NCI-H82 treated with DMSO at 0.1 percent for 48 hours (cell line): ENCODE results near the gene MECP2.
"Not testable (repeated sequence)": the region's sequence is repeated elsewhere in the genome, so short reads cannot be mapped to it uniquely, and the experiment has no call there.

Experiments used
- DNase-seq: peaks from one replicate; lab custom pipeline; 2025; ENCODE audit not compliant: unreplicated experiment; lab: John Stamatoyannopoulos, UW

The MECP2 gene

DNA sequence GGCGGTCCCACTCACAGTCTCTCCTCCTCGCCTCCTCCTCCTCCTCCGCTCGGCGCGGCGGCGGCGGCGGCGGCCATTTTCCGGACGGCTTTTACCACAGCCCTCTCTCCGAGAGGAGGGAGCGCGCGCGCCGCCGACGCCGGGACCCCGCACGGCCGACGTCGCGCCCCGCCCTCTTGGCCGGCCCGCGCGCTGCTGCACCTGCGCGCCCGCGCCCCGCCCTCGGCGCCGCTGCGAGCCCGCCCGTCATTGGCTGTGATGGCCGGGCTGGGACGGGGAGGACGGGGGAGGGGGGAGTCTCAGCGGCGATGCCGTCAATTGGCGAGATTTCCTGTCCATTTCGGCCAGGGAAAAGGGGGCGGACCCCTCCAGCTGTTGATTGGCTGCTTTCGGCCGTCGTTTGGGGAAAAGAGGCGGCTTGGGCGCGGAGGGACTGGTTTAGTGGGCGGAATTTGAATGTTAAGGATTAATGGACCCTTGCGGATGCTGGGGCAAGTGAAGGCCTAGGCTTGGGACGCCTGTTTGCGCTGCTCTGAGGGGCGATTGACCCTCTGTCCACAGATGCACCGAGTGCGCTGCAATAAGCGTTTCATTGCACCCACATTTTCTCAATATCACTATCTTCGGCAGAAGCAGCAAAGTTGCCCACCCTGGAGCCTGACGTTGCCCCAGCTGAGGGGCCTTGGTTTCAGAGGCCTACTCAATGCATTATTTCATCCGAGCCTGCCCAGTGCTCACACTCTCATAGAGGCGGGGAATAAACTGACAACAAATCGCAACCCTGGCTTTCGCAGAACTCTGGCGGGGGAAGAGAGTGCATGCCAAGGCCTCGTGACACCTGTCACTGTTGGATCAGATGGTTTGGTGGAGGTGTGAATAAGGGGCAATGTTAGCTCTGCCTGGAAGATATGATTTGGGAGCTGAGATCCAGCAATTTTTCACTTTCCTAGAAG, at the start of gene MECP2:
MECP2 (minus strand) TSS at position 129 of the 953 bp plus-strand sequence.
- DNase-seq, result peak; percentile 91

DNA sequence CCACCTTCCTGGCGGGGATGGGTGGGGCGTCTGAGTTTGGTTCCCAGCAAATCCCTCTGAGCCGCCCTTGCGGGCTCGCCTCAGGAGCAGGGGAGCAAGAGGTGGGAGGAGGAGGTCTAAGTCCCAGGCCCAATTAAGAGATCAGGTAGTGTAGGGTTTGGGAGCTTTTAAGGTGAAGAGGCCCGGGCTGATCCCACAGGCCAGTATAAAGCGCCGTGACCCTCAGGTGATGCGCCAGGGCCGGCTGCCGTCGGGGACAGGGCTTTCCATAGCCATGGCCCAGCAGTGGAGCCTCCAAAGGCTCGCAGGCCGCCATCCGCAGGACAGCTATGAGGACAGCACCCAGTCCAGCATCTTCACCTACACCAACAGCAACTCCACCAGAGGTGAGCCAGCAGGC, 46.5 kb upstream of the MECP2 start, which contains the start of gene OPN1LW:
OPN1LW (plus strand) TSS at position 234 of the 400 bp plus-strand sequence; CDS start at position 275, 41 bp downstream.
- not testable (repeated sequence) for DNase-seq

DNA sequence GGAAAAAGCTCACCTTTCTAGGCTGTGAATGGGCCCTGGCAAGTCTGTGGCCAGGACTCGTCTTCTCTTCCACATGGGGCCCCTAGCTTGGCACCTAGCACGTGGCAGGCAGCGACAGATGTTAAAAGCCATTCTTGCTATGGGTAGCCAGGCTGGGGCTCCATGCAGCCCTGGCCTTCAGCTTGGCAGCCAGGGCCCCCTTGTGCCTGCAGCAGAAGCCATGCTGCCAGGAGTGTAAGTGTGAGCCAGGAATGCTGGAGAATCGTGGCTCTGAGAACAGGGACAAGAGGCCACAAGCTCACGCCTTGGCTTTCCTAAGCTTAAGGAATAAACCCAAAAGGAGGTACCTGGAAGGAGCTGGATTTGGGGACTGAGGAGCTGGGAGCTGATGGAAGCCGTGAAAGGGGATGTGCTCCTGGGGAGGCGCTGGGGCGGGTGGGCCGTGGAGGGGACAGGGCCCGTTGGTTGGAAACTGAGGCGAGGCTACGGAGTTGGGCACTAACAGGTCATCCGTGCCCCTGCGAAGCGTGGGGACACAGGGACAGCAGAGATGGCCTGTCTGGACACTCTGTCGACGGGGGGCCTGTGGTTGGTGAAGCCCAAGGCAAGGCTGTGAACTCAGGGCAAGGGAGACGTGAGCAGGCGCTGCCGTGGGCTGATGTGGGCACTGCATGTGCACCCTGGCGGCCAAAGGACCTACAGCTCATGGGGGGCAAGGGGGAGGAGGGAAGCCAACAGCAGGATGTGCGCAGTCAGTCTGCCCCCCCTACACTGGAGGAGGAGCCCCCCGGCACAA, 45.6 kb upstream of the MECP2 start:
- no peak for DNase-seq

DNA sequence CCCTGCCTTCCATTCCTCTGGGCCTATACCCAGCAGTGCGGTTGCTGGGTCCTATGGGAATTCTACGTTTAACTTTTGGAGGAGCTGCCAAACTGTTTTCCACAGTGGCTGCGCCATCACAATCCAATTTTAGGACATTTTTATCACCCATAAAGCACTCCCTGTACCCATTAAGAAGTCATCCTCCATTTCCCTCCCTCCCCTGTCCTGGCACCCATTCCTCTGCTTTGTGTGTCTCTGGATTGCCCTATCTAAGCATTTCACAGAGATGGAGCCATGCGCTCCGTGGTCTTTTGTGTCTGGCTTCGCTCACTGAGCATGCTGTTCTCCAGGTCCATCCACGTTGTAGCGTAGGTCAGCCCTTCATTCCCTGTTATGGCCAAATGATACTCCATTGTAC, 44.9 kb upstream of the MECP2 start:
- DNase-seq, result no peak

DNA sequence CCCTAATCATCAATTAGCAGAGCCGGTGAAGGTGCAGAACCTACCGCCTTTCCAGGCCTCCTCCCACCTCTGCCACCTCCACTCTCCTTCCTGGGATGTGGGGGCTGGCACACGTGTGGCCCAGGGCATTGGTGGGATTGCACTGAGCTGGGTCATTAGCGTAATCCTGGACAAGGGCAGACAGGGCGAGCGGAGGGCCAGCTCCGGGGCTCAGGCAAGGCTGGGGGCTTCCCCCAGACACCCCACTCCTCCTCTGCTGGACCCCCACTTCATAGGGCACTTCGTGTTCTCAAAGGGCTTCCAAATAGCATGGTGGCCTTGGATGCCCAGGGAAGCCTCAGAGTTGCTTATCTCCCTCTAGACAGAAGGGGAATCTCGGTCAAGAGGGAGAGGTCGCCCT, 43.2 kb upstream of the MECP2 start:
- no peak for DNase-seq

DNA sequence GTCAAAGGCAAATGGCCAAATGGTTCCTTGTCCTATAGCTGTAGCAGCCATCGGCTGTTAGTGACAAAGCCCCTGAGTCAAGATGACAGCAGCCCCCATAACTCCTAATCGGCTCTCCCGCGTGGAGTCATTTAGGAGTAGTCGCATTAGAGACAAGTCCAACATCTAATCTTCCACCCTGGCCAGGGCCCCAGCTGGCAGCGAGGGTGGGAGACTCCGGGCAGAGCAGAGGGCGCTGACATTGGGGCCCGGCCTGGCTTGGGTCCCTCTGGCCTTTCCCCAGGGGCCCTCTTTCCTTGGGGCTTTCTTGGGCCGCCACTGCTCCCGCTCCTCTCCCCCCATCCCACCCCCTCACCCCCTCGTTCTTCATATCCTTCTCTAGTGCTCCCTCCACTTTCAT, 42.7 kb upstream of the MECP2 start:
- peak; percentile 48 for DNase-seq

DNA sequence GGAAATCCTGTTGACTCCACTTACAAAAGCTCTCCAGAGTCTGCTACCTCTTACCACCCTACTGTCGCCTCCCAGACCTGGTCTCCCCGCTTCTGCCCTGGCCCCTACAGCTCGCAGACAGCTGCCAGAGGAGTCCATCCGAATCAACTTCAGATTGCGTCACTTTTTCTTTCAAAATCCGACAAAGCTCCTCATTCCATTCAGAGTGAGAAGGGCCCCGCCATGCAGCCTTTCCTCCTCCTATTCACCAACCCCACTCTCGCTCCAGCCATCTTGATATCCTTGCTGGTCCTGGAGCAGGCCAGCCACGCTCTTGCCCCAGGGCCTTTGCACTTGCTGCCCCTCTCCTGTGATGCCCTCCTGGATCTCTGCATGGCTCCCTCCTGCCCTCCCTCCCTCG, 41.3 kb upstream of the MECP2 start:
- no peak for DNase-seq

DNA sequence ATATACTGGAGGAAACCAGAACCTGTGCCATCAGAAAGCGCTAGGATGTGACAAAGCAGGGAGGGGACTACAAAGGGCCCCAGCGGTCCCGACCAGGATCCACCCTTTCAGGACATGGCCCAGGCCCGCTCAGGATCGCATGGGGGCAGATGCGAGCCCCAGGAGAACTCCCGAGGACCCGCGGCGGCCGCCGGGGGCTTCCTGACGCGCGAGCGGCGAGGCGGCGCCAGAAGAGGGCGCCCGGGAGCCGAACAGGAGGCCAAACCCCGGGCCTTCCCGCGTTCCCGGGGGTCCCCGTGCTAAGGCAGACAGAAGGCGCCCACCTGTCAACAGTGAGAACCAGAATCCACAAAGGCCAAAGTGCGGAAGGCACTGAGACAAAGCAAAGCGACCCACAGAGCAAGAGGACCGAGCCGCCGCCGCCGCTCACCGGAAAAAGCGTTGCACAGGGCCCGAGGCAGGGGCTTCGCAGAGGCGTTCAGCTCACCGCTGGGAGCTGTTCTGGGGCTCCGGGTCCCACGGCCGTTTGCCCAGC, 39.2 kb upstream of the MECP2 start:
- DNase-seq, result peak; percentile 24

DNA sequence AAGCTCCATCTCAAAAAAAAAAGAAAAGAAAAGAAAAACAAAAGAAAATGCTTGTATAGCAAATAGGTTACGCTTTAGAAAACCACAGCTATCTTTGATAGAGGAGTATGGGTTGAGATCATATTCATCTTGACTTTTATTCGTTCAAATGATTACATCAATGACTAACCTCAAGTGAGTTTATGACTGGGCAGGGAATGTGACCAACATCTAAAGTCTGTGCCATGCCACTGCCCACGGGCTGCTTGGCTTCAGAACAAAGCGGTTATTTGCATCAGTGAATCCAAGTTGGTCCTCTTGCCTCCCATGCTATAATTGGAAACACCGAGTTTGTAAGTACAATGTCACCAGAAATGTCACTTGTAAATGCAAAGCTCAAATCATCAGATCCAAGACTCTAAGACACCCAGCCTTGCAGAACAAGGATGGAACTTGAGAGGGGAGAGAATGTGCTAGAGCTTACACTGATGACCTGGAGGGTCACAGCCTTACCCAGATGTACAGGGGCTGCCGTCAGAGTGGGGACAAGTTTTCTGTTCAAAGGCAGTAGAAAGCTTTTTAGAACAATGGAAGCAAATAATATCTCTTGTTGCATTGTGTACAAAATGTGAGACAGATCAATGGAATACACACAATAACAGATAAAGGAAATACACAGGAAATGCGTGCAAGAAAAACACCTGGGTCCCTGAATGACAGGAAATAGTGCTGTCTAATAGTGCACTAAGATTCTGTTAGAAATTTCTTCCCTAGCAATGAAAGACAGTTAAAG, 38.1 kb upstream of the MECP2 start:
- DNase-seq, result no peak

DNA sequence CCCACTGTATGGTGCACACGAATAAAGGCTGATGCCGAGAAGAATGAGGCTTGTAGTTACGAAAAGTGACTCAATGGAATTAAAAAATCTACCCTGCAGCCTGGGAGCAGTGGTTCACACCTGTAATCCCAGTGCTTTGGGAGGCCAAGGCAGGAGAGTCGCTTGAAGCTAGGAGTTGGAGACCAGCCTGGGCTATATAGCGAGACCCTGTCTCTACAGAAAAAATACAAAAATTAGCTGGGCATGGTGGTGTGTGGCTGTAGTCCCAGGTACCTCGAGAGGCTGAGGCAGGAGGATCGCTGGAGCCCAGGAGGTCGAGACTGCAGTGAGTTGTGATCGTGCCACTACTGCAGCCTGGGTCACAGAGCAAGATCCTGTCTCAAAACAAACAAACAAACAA, 34.8 kb upstream of the MECP2 start:
- DNase-seq, result no peak

DNA sequence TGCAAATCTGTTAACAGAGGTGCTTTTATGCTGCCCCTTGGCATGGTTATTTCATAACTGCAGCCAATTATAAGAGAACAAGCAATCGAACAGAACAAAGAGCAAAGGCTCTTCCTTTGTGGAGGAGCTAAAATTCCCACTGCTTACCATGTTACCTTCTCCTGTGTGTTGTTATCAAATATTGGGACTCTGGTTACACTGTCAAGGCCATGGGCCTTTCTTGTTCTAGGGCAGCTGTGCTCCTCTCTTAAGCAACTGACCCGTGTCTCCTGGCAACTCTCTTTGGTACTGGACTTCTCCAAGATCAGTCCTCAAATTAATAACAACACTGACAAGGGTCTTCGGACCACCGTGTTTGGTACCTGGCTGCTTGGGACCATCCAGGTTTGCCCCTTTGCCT, 34.4 kb upstream of the MECP2 start:
- no peak for DNase-seq

DNA sequence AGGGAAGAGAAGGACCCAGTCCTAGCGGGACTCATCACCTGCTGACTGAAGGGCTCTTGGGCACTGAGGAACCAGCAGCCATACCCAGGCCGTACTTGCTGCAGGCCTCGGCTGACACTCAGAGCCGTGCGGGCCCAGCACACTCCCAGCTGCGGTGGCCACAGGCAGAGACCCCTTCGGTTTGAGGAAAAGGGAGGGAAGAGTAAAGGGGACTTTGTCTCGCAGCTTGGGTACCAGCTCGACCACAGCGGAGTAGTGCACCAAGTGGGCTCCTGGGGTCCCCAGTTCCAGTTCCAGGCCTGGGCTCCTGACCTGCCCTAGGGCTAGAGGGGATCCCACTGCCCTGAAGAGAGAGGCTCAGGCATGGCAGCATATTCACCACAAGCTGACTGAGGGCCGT, 28.6 kb upstream of the MECP2 start:
- no peak for DNase-seq

DNA sequence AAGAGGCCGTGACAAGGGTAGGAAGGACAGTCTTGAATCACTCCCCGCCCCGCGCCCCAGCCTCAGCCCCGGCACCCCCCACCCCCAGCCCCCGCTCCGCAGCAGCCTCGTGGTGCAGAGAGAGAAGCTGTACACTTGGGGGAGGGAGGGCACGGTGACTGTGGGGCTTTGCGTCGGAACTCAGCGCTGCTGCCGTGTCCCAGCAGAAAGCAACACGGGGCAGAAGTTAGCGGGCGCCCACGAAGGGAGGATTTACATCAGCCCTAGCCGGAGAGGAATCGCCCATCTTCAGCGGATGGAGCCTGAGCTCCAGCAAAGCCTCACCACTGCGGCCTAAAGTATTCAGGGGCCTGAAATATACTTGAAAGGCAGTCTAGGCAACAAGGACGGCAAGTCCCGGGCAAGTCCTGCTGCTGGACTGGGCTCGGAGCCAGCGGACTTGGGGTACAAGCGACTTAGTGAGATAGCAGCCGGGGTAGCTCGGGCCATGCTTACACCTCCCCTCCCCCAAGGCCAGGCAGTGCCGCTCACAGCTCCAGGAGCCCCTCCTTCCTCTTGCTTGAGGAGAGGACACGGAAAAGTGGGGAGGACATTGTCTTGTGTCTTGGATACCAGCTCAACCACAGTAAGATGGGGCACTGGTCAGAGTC, 28.0 kb upstream of the MECP2 start:
- no peak for DNase-seq

DNA sequence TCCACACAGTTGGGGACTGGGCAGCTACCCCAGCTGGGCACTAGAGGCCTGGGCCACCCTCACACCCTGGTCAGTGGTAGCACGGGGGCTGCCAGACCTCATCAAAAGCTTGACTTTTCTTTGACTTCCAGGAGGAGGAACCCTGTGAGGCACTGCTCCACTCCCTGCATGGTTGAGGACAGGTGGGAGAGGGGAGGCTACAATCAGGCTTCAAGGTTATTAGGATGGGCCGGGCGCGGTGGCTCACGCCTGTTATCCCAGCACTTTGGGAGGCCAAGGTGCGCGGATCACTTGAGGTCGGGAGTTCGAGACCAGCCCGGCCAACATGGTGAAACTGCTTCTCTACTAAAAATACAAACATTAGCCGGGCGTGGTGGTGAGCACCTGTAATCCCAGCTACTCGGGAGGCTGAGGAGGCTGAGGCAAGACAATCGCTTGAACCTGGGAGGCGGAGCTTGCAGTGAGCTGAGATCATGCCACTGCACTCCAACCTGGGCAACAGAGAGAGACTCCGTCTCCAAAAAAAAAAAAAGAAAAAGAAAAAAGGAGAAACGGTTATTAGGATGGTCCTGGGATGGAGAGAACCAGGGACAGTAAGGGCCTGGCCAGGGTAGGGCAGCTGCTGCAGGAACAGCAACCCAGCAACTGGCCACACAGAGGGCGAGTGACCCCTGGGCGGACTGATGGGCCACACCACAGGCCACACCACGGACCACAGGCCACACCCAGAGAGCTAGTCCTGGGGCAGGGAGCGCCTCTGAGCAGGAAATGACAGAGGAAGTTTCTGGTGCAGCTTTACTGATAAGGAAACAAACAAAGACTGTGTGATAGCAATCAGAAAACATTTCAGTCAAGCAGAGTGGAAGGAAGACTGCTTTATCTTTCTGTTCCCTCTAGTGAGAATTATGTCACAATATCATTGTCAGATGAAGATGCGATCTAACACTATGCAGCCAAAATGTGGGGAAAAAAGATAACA, 26.0 kb upstream of the MECP2 start:
- DNase-seq, result no peak

DNA sequence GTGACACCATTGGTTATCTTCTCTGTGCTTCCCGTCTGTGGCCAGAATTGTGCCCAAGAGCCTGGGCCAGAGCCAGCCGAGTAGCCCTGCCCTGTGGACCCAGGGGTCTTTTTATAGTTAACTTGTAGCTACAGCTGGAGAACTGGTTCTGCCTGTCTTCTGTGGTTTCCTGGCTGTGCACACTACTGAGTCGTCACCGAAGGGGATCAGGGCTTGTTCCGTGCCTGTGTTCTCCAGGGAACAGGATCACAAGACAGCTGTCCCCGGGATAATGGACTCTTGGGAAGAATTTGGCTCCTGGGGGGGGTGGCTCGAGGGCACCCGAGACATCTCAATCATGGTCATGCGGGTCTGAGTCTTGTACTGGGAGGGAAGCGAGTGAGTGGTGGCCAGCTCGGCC, 24.4 kb upstream of the MECP2 start:
- DNase-seq, result no peak

DNA sequence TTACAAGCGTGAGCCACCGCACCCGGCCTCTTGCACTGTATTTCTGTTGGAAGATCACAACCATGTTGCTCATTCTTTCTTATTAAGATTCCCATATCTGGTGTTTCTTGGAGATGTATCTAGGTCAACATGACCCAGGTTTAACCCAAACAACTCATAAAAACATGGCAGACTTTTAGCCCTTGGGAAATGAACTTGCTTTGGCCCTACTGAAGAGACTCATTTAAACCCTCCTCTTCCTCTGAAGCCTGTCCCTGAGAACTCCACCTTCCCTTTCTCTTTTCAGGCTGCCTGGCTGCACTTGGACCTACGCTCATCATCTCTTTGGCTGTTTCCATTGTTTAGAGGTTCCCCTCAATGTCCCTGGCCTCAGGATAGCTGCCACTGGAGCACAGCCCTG, 23.7 kb upstream of the MECP2 start:
- DNase-seq, result no peak

DNA sequence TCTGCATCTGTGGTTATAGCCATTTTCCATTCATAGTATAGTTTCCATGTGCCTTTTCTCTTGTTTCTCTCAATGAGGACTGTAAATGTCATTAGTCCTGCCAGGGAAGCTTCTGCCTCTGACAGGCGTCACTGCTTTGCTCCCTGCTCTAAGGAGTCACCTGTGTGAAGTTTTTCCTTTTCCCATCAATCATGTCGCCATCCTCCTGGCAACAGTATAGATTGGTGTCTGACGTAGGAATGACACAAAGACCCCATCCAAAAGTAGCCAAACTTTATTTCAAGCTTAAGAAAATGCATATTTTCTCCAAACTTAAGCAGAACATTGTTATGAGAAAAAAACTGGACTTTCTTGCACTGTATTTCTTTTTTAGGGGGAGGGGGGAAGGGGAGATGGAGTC, 23.1 kb upstream of the MECP2 start:
- DNase-seq, result no peak

DNA sequence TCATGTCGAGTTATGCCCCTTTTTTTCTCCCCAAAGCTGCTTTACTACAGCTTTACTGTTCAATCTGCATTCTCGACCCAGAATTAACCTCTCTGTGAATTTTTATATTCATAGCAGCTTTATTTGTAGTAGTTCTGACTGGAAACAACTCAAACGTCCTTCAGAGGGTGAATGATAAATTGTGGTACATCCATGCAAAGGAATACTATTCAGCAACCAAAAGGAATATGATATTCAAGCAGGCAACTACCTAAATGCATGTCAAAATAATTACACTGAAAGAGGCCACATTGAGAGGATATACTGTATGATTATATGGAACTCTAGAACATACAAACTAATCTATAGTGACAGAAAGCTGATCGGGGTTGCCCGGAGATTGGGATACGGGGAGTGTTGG, 20.0 kb upstream of the MECP2 start:
- DNase-seq, result no peak
